ENCODE data around the gene IQSEC2. TPM values are rescaled to one million over a fixed set of nuclear protein-coding genes. Genes with fewer than 3 reads are reported as not detected.

IQSEC2 gene
- total RNA-seq, 1 donor from 2014 or later, result 24.0 TPM

GRCh38 chrX:53321943-53322497 lies 40.6 kb upstream of the IQSEC2 start:
- H3K4me3 ChIP-seq, result no peak overlapping the region
- TF ChIP-seq CTCF (IDR thresholded peaks at IDR 0.05), result no peak
- intact Hi-C loops (cut with DNase I), result no loop called here
- ATAC-seq (peak in 1 of 2 donors; percentile 31), DNase-seq (no peak)
- H3K27ac ChIP-seq, result no peak overlapping the region
- peaks cover 7% of the 10 kb centered on the region for H3K4me1 ChIP-seq
- H3K9me3 ChIP-seq, result no peaks in the 10 kb centered on the region
- no peaks in the 10 kb centered on the region for H3K36me3 ChIP-seq
- H3K27me3 ChIP-seq (ENCODE audit: low read depth), result no peaks in the 10 kb centered on the region

GRCh38 chrX:53321230-53321942 lies 40.0 kb upstream of the IQSEC2 start:
- intact Hi-C loops (cut with DNase I), result no loop called here

GRCh38 chrX:53320543-53321229 lies 39.3 kb upstream of the IQSEC2 start:
- Histone ChIP-seq H3K27me3 (ENCODE audit: low read depth) (no peaks in the 10 kb centered on the region), H3K4me3 (peak overlapping the region; percentile 65), H3K27ac (no peak overlapping the region), H3K9me3 (no peaks in the 10 kb centered on the region), H3K4me1 (peaks cover 7% of the 10 kb centered on the region), H3K36me3 (no peaks in the 10 kb centered on the region)
- DNase-seq, result peak; percentile 48
- TF ChIP-seq CTCF (IDR thresholded peaks at IDR 0.05), result no peak
- peak; percentile 27 to 70 for ATAC-seq
- intact Hi-C loops (cut with DNase I), result no loop called here

More at GRCh38 chrX:53321230-53321942, 40.0 kb upstream of the IQSEC2 start:
- Histone ChIP-seq H3K27me3 (ENCODE audit: low read depth) (no peaks in the 10 kb centered on the region), H3K4me1 (peaks cover 7% of the 10 kb centered on the region), H3K27ac (no peak overlapping the region), H3K36me3 (no peaks in the 10 kb centered on the region), H3K4me3 (peak overlapping the region; percentile 65), H3K9me3 (no peaks in the 10 kb centered on the region)
- peak; percentile 45 for DNase-seq
- ATAC-seq, result peak; percentile 56 to 70
- no peak for TF ChIP-seq CTCF (IDR thresholded peaks at IDR 0.05)

GRCh38 chrX:53319614-53320542 lies 38.5 kb upstream of the IQSEC2 start:
- Histone ChIP-seq H3K27ac (no peak overlapping the region), H3K9me3 (no peaks in the 10 kb centered on the region), H3K36me3 (no peaks in the 10 kb centered on the region), H3K27me3 (ENCODE audit: low read depth) (no peaks in the 10 kb centered on the region), H3K4me1 (peaks cover 7% of the 10 kb centered on the region), H3K4me3 (peak overlapping the region; percentile 65)
- DNase-seq (no peak), ATAC-seq (no peak)
- intact Hi-C loops (cut with DNase I), result no loop called here
- no peak for TF ChIP-seq CTCF (IDR thresholded peaks at IDR 0.05)

GRCh38 chrX:53318766-53319353 lies 37.5 kb upstream of the IQSEC2 start:
- DNase-seq (no peak), ATAC-seq (no peak)
- no peak overlapping the region for H3K27ac ChIP-seq
- intact Hi-C loops (cut with DNase I), result no loop called here
- peaks cover 7% of the 10 kb centered on the region for H3K4me1 ChIP-seq
- H3K9me3 ChIP-seq, result no peaks in the 10 kb centered on the region
- no peak for TF ChIP-seq CTCF (IDR thresholded peaks at IDR 0.05)
- H3K36me3 ChIP-seq, result no peaks in the 10 kb centered on the region
- H3K27me3 ChIP-seq (ENCODE audit: low read depth), result no peaks in the 10 kb centered on the region
- H3K4me3 ChIP-seq, result no peak overlapping the region

Data from lower lobe of right lung (tissue), 2 donors.